Measurements from ENCODE around the gene SYF2.

GRCh38 chr1:25223471-25223870 is 8.8 kb downstream of the SYF2 start:
- TF ChIP-seq TAF1 (IDR thresholded peaks at IDR 0.05; ENCODE audit: borderline replicate concordance, low read depth, low read length) (no peak), POLR2A (IDR thresholded peaks at IDR 0.05; ENCODE audit: low read depth, low read length) (no peak), POLR2AphosphoS5 (IDR thresholded peaks at IDR 0.05; ENCODE audit: low read depth, low read length) (no peak)

All from GM12892 (cell line).